ENCODE measurements around the gene DOCK11.

- TF ChIP-seq GATA2 (IDR thresholded peaks at IDR 0.05; ENCODE audit: low read depth, low read length) (no peak), GATA3 (IDR thresholded peaks at IDR 0.05; ENCODE audit: low read depth, low read length) (no peak)
These were observed 9.0 kb downstream of the DOCK11 start for GRCh38 chrX:118504581-118504980.
